Brain microvascular endothelial cell (primary cell): Measurements from ENCODE around the gene KRT77.

Source experiments
- DNase-seq: peaks from one replicate; pipeline ENCODE4 v3.0.0-alpha.2; 2020
- H3K27ac ChIP-seq: fragments of 250-450 bp; sonication (Bioruptor Pico); 2 replicates; pipeline ENCODE4 v1.5.1; 2020; ENCODE audit warnings: mild to moderate bottlenecking, moderate library complexity
- H3K27me3 ChIP-seq: fragments of 250-450 bp; sonication (Bioruptor Pico); replicated peaks from 2 replicates; pipeline ENCODE4 v1.5.1; 2020; ENCODE audit warnings: mild to moderate bottlenecking
- H3K36me3 ChIP-seq: fragments of 250-450 bp; sonication (Bioruptor Pico); replicated peaks from 2 replicates; pipeline ENCODE4 v1.5.1; 2020; ENCODE audit warnings: mild to moderate bottlenecking
- H3K4me3 ChIP-seq: 2 replicates; pipeline ENCODE4 v1.5.1; 2011; ENCODE audit warnings: low read depth, mild to moderate bottlenecking, control low read depth, low read length, moderate library complexity
- in situ Hi-C: cut with HindIII; loops from 2 replicates; pipeline ENCODE4 v1.10.0; 2017; ENCODE audit warnings: low sequenced_read_pairs, low pct_ligation_motif_present
- TF ChIP-seq, protein P1 (sequence below): IDR thresholded peaks from 2 replicates; pipeline ENCODE4 v1.5.1; 2011; ENCODE audit warnings: low read depth, mild to moderate bottlenecking, moderate library complexity, low read length, control low read depth, inconsistent platforms; ENCODE audit errors: missing control alignments

KRT77 gene

DNA sequence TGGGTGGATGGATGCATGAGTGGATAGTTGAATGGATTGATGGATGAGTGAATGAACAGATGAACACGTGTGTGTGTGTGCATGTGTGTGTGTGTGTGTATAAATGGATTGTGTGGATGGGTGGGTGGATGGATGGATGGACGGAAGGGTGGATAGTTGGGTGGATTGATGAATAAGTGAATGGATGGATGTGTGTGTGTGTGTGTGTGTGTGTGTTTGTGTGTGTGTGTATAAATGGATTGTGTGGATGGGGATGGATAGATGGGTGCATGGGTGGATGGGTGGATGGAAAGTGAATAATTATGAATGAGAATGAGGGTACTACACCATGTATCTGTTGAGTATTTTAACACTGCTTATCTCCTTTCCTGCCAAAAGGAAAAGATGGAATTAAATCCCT lies 986 bp downstream of the KRT77 start:
- no peak for DNase-seq
- in situ Hi-C loops, result no loop called here
- no peak overlapping the region for H3K27ac ChIP-seq
- H3K36me3 ChIP-seq, result no peaks in the 10 kb centered on the region
- H3K4me3 ChIP-seq, result no peak overlapping the region
- TF ChIP-seq, protein P1, sequence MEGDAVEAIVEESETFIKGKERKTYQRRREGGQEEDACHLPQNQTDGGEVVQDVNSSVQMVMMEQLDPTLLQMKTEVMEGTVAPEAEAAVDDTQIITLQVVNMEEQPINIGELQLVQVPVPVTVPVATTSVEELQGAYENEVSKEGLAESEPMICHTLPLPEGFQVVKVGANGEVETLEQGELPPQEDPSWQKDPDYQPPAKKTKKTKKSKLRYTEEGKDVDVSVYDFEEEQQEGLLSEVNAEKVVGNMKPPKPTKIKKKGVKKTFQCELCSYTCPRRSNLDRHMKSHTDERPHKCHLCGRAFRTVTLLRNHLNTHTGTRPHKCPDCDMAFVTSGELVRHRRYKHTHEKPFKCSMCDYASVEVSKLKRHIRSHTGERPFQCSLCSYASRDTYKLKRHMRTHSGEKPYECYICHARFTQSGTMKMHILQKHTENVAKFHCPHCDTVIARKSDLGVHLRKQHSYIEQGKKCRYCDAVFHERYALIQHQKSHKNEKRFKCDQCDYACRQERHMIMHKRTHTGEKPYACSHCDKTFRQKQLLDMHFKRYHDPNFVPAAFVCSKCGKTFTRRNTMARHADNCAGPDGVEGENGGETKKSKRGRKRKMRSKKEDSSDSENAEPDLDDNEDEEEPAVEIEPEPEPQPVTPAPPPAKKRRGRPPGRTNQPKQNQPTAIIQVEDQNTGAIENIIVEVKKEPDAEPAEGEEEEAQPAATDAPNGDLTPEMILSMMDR, result no peak
- peaks cover 2% of the 10 kb centered on the region for H3K27me3 ChIP-seq

DNA sequence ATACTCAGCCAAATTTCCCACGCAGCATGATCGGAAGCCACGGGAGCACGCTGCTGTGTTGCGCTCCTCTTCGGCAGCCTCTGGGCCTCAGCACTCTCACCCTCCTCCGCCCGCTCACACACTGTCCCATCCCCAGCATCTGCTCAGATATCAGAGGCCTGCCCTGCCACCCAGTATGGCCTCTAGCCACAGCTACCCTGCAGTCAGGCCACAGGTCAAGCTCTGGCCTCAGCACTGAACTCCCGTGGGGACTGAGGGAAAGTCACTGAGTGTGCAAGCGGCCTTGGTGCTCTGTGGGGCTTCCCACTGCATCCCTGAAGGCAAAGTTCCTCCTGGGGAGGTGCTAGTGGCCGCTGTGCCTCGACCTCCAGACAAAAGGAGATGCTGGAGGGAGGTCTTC lies 2.0 kb downstream of the KRT77 start:
- in situ Hi-C loops, result no loop called here
- Histone ChIP-seq H3K27ac (no peak overlapping the region), H3K36me3 (no peaks in the 10 kb centered on the region), H3K27me3 (peaks cover 2% of the 10 kb centered on the region), H3K4me3 (no peak overlapping the region)
- TF ChIP-seq, protein P1, result no peak
- no peak for DNase-seq

DNA sequence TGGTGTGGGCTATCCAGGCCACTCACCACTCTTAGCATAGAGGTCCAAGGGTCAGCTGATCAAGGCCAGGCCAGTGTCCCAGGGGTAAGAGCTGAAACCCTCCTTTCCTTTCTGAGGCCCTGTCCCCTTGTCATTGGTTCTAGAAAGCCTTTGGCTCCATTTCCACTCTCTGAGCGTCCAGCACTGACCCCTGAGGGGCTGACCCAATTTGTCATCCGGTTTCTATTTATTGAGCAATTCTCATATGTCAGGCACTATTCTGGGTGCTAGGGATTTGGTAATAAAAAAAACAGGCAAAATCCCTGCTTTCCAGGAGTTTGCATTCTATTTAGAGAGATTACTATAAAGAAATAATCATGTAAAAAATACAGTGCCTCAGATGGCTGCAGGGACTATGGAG lies 3.4 kb downstream of the KRT77 start:
- Histone ChIP-seq H3K36me3 (no peaks in the 10 kb centered on the region), H3K27me3 (peaks cover 2% of the 10 kb centered on the region), H3K27ac (no peak overlapping the region), H3K4me3 (no peak overlapping the region)
- in situ Hi-C loops, result no loop called here
- TF ChIP-seq, protein P1, result no peak
- no peak for DNase-seq

DNA sequence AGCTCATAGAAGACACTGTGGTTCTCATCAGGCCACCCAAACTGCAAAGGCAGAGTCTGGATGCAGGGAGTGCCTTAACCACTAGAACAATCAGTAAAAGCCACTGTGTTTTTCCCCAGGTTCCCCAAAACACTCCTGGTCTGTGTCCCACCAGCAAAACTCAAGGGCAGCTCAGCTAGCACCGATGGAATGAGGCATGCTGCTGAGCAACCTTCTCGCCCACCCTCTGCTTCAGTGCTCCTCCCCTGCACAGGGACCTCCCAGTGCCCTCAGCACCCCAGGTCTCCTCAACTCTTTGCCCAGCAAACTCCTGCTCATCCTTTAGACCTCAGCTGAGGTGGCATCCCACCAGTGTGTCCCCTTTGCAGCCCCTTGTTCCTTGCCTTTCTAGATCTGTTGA lies 4.0 kb downstream of the KRT77 start:
- Histone ChIP-seq H3K27me3 (peaks cover 2% of the 10 kb centered on the region), H3K27ac (no peak overlapping the region), H3K36me3 (no peaks in the 10 kb centered on the region), H3K4me3 (no peak overlapping the region)
- TF ChIP-seq, protein P1, result no peak
- DNase-seq, result no peak
- in situ Hi-C loops, result no loop called here

DNA sequence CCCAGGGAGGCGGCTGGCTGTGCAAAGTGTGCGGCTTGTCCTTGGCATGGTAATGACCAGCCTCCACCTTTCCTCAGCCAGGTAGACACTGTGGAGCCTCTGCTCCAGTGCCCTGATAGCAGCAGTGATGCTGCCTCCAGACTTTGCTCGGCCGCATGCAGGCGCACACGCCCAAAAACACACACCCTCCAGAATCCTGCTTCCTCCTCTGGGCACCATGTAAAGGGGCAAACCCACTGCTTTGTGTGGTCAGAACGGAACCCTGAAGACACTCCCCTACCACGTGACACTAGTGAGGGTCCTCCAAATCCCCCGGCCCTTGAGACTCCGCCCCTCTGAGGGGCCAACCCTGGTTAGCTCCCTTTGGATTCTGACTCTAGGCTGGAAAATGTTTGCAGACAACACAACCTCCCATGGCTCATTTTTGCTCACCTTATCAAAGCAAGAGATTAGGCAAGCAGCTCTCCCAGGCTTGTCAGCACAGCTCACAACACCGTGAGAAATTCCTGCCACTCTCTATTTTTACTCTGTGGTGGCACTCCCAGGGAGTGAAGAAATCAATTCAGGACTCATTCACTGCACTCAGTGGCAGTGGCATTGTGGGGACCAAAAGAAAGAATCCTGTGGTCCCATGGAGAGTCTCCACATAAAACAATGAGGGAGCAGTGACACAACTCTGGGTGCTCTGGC lies 4.5 kb downstream of the KRT77 start:
- DNase-seq, result no peak
- Histone ChIP-seq H3K27ac (no peak overlapping the region), H3K36me3 (no peaks in the 10 kb centered on the region), H3K27me3 (peaks cover 2% of the 10 kb centered on the region), H3K4me3 (no peak overlapping the region)
- in situ Hi-C loops, result no loop called here
- TF ChIP-seq, protein P1, result no peak

DNA sequence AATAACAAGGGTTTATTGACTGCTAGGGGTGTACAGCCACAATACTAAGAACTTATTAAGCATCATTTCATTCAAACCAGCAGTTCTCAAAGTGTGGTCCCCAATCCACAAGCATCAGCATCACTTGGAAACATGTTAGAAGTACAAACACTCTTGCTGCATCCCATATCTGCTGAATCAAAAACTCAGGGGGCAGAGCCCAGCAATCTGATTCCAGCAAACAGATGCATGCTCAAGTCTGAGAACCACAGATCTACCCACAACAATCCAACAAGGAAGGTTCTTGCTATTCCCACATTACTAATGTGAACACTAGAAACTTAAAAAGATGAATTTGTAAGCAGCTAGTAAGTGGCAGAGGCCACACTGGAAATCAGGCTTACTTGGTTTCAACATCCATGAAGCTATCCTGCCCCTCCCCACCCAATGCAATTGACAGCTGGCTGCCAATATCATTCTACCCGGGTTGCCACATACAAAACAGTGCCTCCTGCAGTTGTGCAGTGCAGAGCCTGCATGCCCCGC lies 6.2 kb downstream of the KRT77 start:
- DNase-seq, result no peak
- H3K36me3 ChIP-seq, result no peaks in the 10 kb centered on the region
- in situ Hi-C loops, result no loop called here
- H3K27ac ChIP-seq, result no peak overlapping the region
- TF ChIP-seq, protein P1, result no peak
- peaks cover 8% of the 10 kb centered on the region for H3K27me3 ChIP-seq
- H3K4me3 ChIP-seq, result no peak overlapping the region
